Measurements from ENCODE around the gene PC.

GRCh38 chr11:66852466-66853241 is 105.5 kb downstream of the PC start:
- TF ChIP-seq CTCF (optimal IDR thresholded peaks at IDR 0.05 in 1 of 3, IDR thresholded peaks at IDR 0.05 in 1 of 3, conservative IDR thresholded peaks at IDR 0.05 in 1 of 3; ENCODE audit: extremely low read depth in 1 of 3, insufficient read depth in 2 of 3, low read length in 3 of 3) (no peak), EZH2 (IDR thresholded peaks at IDR 0.05; ENCODE audit: low read length) (no peak)
